ENCODE data around the gene PUM1. TPM values are rescaled to one million over a fixed set of nuclear protein-coding genes. Genes with fewer than 3 reads are reported as not detected.

The PUM1 gene
- polyA plus RNA-seq, 1 experiment, result 71.3 TPM

DNA sequence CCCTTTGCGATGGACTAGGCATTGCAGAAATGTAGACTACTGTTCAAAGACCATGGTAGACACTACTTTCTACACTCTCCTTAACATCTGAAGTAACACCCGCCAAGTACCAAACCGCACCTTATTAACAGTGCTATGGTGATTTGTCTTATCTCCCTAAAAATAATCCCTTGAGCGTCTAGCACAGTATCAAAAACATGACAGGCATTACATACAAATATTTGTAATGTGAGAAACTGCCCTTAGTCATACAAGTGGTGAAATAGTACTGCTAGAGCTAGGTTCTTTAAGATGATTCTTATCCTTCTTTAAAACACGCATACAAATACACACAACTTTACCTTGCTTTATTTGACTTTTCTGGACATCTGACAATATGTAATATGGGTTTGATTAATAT lies 27.2 kb downstream of the PUM1 start:
- Histone ChIP-seq H3K27me3 (ENCODE audit: control insufficient read depth, insufficient read depth, low read length) (no peaks in the 10 kb centered on the region), H3K4me3 (ENCODE audit: low read depth, low read length) (no peak overlapping the region), H3K27ac (ENCODE audit: low read depth, low read length) (no peak overlapping the region), H3K9me3 (ENCODE audit: control insufficient read depth, insufficient read depth, low read length) (no peaks in the 10 kb centered on the region)
- POLR2A ChIA-PET, result interaction anchor here (0.7 to 1.1 kb wide), 3 partner anchors 12 to 53 kb away, joined by 4 to 8 read pairs (median 4); no protein-coding TSS in a partner anchor
- CTCF ChIA-PET, result interaction anchor here (0.5 to 0.8 kb wide), 2 partner anchors 13 to 63 kb away, joined by 3 read pairs; no protein-coding TSS in a partner anchor
- TF ChIP-seq, protein P1, sequence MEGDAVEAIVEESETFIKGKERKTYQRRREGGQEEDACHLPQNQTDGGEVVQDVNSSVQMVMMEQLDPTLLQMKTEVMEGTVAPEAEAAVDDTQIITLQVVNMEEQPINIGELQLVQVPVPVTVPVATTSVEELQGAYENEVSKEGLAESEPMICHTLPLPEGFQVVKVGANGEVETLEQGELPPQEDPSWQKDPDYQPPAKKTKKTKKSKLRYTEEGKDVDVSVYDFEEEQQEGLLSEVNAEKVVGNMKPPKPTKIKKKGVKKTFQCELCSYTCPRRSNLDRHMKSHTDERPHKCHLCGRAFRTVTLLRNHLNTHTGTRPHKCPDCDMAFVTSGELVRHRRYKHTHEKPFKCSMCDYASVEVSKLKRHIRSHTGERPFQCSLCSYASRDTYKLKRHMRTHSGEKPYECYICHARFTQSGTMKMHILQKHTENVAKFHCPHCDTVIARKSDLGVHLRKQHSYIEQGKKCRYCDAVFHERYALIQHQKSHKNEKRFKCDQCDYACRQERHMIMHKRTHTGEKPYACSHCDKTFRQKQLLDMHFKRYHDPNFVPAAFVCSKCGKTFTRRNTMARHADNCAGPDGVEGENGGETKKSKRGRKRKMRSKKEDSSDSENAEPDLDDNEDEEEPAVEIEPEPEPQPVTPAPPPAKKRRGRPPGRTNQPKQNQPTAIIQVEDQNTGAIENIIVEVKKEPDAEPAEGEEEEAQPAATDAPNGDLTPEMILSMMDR (IDR thresholded peaks at IDR 0.05; ENCODE audit: low read depth, low read length), result no peak
- DNase-seq (ENCODE audit: low read depth, low spot score), result no peak

DNA sequence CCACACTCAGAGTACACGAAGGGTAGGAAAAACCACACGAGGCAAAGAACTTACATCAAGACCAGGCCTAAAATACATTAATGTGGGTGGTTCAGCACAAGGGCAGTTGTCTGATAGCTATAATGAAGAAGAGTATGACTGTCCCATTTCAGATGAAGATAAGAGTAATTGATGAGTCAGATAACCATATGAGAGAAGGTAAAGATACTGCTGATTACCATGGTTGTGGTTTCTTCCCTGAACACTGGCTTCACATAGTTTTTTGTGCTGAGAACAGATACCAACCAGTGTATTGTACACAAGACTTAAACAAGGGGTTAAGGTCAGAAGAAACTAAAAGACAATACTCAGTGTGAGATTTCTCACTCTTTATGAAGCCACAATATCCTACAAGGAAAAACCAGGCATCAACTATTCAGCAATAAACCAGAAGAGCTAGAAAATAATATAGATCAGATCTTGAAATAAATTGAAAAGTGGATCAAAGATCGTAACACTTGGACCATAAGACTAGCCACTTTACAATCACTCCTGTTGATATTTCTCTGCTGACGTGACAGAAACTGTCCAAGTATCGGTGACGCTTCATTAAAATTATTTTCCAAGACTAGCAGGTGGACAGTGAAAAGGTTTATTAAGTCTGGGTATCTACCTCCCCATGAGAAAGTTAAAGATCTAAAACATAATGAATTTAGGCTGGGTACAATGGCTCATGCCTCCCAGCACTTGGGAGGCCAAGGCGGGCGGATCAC lies 28.6 kb downstream of the PUM1 start:
- H3K9me3 ChIP-seq (ENCODE audit: control insufficient read depth, insufficient read depth, low read length), result no peaks in the 10 kb centered on the region
- H3K27ac ChIP-seq (ENCODE audit: low read depth, low read length), result no peak overlapping the region
- TF ChIP-seq, protein P1 (IDR thresholded peaks at IDR 0.05; ENCODE audit: low read depth, low read length), result no peak
- CTCF ChIA-PET, result no interaction called here
- DNase-seq (ENCODE audit: low read depth, low spot score), result no peak
- H3K27me3 ChIP-seq (ENCODE audit: control insufficient read depth, insufficient read depth, low read length), result no peaks in the 10 kb centered on the region
- H3K4me3 ChIP-seq (ENCODE audit: low read depth, low read length), result no peak overlapping the region
- POLR2A ChIA-PET, result no interaction called here

DNA sequence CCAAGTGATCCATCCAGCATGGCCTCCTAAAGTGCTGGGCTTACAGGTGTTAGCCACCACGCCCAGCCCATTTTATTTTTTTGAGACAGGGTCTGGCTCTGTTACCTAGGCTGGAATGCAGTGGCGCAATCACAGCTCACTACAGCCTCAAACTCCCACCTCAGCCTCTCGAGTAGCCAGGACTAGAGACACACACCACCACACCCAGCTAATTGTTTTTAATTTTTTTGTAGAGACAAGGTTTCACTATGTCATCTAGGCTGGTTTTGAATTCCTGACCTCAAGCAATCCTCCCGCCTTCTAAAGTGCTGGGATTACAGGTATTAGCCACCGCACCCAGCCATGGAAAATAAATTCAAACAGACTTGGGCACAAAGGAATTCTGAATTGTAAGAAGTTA lies 31.9 kb downstream of the PUM1 start:
- Histone ChIP-seq H3K9me3 (ENCODE audit: control insufficient read depth, insufficient read depth, low read length) (no peaks in the 10 kb centered on the region), H3K27ac (ENCODE audit: low read depth, low read length) (no peak overlapping the region), H3K27me3 (ENCODE audit: control insufficient read depth, insufficient read depth, low read length) (no peaks in the 10 kb centered on the region), H3K4me3 (ENCODE audit: low read depth, low read length) (no peak overlapping the region)
- TF ChIP-seq, protein P1 (IDR thresholded peaks at IDR 0.05; ENCODE audit: low read depth, low read length), result no peak
- ChIA-PET POLR2A (interaction anchor here (0.6 kb wide), 1 partner anchor 612 kb away, joined by 9 read pairs; no protein-coding TSS in a partner anchor), CTCF (no interaction called here)
- no peak for DNase-seq (ENCODE audit: low read depth, low spot score)

DNA sequence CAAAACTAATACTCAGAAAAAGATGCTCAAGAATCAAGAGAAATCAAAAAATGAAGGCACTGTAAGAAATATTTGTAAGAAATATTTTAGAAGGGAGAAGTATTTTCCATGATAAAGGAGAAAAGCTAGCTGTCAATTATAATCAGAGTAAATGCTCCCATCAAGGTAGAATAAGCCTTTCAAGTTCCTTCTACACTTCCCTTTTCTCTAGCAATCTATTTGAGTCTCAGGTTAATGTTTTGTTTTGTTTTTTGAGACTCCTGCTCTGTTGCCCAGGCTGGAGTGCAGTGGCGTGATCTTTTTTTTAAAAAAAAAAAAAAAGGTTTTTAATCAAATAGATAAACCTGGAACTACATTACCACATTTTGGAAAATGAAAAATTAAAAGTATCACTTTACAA lies 33.3 kb downstream of the PUM1 start:
- no peaks in the 10 kb centered on the region for H3K27me3 ChIP-seq (ENCODE audit: control insufficient read depth, insufficient read depth, low read length)
- ChIA-PET CTCF (interaction anchor here (1.3 kb wide), 1 partner anchor 130 kb away, joined by 3 read pairs; no protein-coding TSS in a partner anchor), POLR2A (no interaction called here)
- H3K27ac ChIP-seq (ENCODE audit: low read depth, low read length), result no peak overlapping the region
- TF ChIP-seq, protein P1 (IDR thresholded peaks at IDR 0.05; ENCODE audit: low read depth, low read length), result no peak
- no peak for DNase-seq (ENCODE audit: low read depth, low spot score)
- no peak overlapping the region for H3K4me3 ChIP-seq (ENCODE audit: low read depth, low read length)
- no peaks in the 10 kb centered on the region for H3K9me3 ChIP-seq (ENCODE audit: control insufficient read depth, insufficient read depth, low read length)

All from AG04450 (cell line).